ENCODE results near the gene KATNAL2. TPM values are rescaled to one million over a fixed set of nuclear protein-coding genes. Genes with fewer than 3 reads are reported as not detected.
"Not testable (repeated sequence)": the region's sequence is repeated elsewhere in the genome, so short reads cannot be mapped to it uniquely, and the experiment has no call there.

Gene KATNAL2
- total RNA-seq, 2 experiments from 2014 or later = 0.58 to 1.3 TPM

GRCh38 chr18:47022821-47023220, 105.4 kb downstream of the KATNAL2 start:
- DNase-seq, CTCF ChIA-PET, POLR2A ChIA-PET: not testable (repeated sequence)

DNA sequence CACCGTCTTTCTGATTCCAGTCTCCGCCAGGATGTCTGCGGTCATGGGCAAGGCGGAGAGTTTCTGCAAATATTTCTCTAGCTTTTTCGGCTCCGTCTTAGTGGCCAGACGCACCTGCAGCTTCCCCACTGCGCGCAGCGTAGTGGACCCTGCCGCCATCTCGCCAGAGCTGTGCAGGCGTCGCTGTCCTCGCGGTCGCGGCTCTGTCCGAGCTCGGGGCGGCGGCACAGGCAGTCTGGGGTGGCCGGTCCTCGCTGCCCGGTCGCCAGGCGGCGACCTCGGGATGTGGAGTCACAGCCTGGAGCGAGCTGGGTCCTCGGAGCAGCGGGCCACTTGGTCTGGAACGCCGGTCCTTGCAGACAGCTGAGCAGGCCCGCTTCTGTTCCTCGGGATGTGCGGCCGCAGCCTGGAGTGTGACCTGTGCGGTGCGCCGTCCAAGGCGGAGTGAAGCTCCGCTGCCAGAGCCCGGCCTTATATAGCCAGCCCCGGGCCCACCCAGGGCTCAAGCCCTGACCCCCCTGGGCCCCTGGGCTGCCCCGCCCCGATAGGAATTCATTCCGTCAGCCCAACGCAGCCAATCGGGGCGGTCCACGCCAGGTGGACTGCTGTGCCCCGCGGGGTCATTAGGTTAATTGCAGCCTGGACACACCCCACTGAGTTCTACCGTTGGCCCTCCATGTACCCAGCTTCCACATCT, 106.5 kb downstream of the KATNAL2 start:
- H3K4me3 Mint-ChIP-seq; H3K27me3 Mint-ChIP-seq; DNase-seq; H3K27ac Mint-ChIP-seq; ATAC-seq; H3K4me1 Mint-ChIP-seq (ENCODE audit: low read depth); intact Hi-C loops (cut with micrococcal nuclease); H3K9me3 Mint-ChIP-seq; CTCF ChIA-PET; POLR2A ChIA-PET; H3K36me3 Mint-ChIP-seq (ENCODE audit: low read depth): not testable (repeated sequence)

More at GRCh38 chr18:47022821-47023220, 105.4 kb downstream of the KATNAL2 start:
- intact Hi-C loops (cut with micrococcal nuclease); H3K4me3 Mint-ChIP-seq; H3K9me3 Mint-ChIP-seq; H3K27me3 Mint-ChIP-seq; H3K36me3 Mint-ChIP-seq (ENCODE audit: low read depth); ATAC-seq; H3K27ac Mint-ChIP-seq; H3K4me1 Mint-ChIP-seq (ENCODE audit: low read depth): not testable (repeated sequence)

GRCh38 chr18:47025557-47026174, 108.3 kb downstream of the KATNAL2 start:
- H3K36me3 Mint-ChIP-seq (ENCODE audit: low read depth); POLR2A ChIA-PET; H3K27ac Mint-ChIP-seq; H3K9me3 Mint-ChIP-seq; CTCF ChIA-PET; H3K4me3 Mint-ChIP-seq; DNase-seq; H3K27me3 Mint-ChIP-seq; ATAC-seq; intact Hi-C loops (cut with micrococcal nuclease); H3K4me1 Mint-ChIP-seq (ENCODE audit: low read depth): not testable (repeated sequence)

DNA sequence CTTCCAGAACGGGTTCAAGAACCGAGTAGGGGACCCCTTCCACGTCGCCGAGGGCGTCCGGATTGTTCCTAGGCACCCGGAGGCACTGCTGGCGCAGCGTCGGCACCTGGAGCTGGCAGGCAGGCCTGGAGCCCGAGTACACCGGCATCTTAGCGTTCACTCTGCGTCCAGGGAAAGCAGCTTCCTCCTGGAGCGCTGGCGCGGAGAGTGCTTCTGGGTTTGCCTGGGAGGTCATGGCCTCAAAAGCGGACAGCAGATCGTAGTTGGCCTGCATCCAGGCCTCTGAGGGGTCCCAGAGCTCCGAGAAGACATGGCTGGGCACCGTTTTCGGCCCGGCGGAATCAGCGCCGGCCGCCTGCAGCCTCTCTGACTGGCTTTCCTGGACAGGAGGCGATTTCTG, 111.3 kb downstream of the KATNAL2 start:
- H3K4me3 Mint-ChIP-seq; DNase-seq; H3K27me3 Mint-ChIP-seq; H3K36me3 Mint-ChIP-seq (ENCODE audit: low read depth); ATAC-seq; H3K9me3 Mint-ChIP-seq; H3K27ac Mint-ChIP-seq; intact Hi-C loops (cut with micrococcal nuclease); H3K4me1 Mint-ChIP-seq (ENCODE audit: low read depth); CTCF ChIA-PET; POLR2A ChIA-PET: not testable (repeated sequence)

DNA sequence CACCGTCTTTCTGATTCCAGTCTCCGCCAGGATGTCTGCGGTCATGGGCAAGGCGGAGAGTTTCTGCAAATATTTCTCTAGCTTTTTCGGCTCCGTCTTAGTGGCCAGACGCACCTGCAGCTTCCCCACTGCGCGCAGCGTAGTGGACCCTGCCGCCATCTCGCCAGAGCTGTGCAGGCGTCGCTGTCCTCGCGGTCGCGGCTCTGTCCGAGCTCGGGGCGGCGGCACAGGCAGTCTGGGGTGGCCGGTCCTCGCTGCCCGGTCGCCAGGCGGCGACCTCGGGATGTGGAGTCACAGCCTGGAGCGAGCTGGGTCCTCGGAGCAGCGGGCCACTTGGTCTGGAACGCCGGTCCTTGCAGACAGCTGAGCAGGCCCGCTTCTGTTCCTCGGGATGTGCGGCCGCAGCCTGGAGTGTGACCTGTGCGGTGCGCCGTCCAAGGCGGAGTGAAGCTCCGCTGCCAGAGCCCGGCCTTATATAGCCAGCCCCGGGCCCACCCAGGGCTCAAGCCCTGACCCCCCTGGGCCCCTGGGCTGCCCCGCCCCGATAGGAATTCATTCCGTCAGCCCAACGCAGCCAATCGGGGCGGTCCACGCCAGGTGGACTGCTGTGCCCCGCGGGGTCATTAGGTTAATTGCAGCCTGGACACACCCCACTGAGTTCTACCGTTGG, 112.4 kb downstream of the KATNAL2 start:
- H3K9me3 Mint-ChIP-seq; H3K4me1 Mint-ChIP-seq (ENCODE audit: low read depth); POLR2A ChIA-PET; H3K27me3 Mint-ChIP-seq; H3K4me3 Mint-ChIP-seq; intact Hi-C loops (cut with micrococcal nuclease); ATAC-seq; CTCF ChIA-PET; DNase-seq; H3K36me3 Mint-ChIP-seq (ENCODE audit: low read depth); H3K27ac Mint-ChIP-seq: not testable (repeated sequence)

GRCh38 chr18:47030887-47031286, 113.5 kb downstream of the KATNAL2 start:
- H3K36me3 Mint-ChIP-seq (ENCODE audit: low read depth); H3K4me1 Mint-ChIP-seq (ENCODE audit: low read depth); DNase-seq; CTCF ChIA-PET; H3K27me3 Mint-ChIP-seq; POLR2A ChIA-PET; intact Hi-C loops (cut with micrococcal nuclease); ATAC-seq; H3K4me3 Mint-ChIP-seq; H3K27ac Mint-ChIP-seq: not testable (repeated sequence)
- H3K9me3 Mint-ChIP-seq = peaks cover 11% of the 10 kb centered on the region

DNA sequence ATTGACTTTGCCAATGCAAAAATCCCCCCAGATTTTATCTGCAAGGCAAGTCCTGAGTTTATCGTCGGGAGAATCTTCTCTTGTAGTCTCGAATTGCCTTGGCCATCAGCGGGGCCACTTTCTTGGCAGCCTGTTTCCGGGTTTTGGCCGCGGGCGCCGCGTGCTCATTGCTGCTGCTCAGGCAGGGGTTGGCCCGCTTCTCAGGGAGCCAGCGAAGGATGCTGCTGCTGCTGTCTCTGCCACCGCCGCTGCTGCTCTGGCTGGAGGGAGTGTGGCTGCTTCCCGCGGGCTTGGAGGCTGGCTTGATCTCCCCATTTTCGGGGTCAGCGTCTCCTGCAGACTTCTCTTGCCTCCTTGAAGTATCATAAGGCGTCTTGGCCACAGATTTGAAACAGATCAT, 115.5 kb downstream of the KATNAL2 start:
- intact Hi-C loops (cut with micrococcal nuclease) = no loop called here
- no peak overlapping the region for H3K4me3 Mint-ChIP-seq
- POLR2A ChIA-PET = no interaction called here
- ATAC-seq = no peak
- no peaks in the 10 kb centered on the region for H3K4me1 Mint-ChIP-seq (ENCODE audit: low read depth)
- no peaks in the 10 kb centered on the region for H3K36me3 Mint-ChIP-seq (ENCODE audit: low read depth)
- peaks cover 11% of the 10 kb centered on the region for H3K9me3 Mint-ChIP-seq
- TF ChIP-seq, protein P1, sequence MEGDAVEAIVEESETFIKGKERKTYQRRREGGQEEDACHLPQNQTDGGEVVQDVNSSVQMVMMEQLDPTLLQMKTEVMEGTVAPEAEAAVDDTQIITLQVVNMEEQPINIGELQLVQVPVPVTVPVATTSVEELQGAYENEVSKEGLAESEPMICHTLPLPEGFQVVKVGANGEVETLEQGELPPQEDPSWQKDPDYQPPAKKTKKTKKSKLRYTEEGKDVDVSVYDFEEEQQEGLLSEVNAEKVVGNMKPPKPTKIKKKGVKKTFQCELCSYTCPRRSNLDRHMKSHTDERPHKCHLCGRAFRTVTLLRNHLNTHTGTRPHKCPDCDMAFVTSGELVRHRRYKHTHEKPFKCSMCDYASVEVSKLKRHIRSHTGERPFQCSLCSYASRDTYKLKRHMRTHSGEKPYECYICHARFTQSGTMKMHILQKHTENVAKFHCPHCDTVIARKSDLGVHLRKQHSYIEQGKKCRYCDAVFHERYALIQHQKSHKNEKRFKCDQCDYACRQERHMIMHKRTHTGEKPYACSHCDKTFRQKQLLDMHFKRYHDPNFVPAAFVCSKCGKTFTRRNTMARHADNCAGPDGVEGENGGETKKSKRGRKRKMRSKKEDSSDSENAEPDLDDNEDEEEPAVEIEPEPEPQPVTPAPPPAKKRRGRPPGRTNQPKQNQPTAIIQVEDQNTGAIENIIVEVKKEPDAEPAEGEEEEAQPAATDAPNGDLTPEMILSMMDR (IDR thresholded peaks at IDR 0.05) = no peak
- no peak overlapping the region for H3K27ac Mint-ChIP-seq
- CTCF ChIA-PET = no interaction called here
- no peaks in the 10 kb centered on the region for H3K27me3 Mint-ChIP-seq
- no peak for DNase-seq

GRCh38 chr18:47034591-47034990, 117.2 kb downstream of the KATNAL2 start:
- H3K27ac Mint-ChIP-seq; H3K27me3 Mint-ChIP-seq; ATAC-seq; H3K4me3 Mint-ChIP-seq; H3K36me3 Mint-ChIP-seq (ENCODE audit: low read depth); intact Hi-C loops (cut with micrococcal nuclease); POLR2A ChIA-PET; H3K4me1 Mint-ChIP-seq (ENCODE audit: low read depth); DNase-seq; CTCF ChIA-PET: not testable (repeated sequence)
- peaks cover 11% of the 10 kb centered on the region for H3K9me3 Mint-ChIP-seq

All from activated CD8-positive, alpha-beta T cell treated with anti-CD3 and anti-CD28 coated beads for 36 hours (primary cell).